NT2/D1 (cell line): ENCODE data around the gene AK9.
A peak's percentile ranks its signal among the peaks of the same experiment; 100 is the strongest.
"Not testable (repeated sequence)": the region's sequence is repeated elsewhere in the genome, so short reads cannot be mapped to it uniquely, and the experiment has no call there.

ENCODE experiments used
- DNase-seq: peaks from one replicate; pipeline ENCODE4 v3.0.0-alpha.2; 2011; ENCODE audit warnings: low read depth, low spot score
- H3K27me3 ChIP-seq: 2 replicates; pipeline ENCODE4 v1.6.0; 2011; ENCODE audit warnings: mild to moderate bottlenecking; ENCODE audit not compliant: insufficient read length, insufficient read depth
- H3K36me3 ChIP-seq: 2 replicates; pipeline ENCODE4 v1.6.1; 2011; ENCODE audit warnings: mild to moderate bottlenecking, low read length, mixed read lengths; ENCODE audit not compliant: insufficient read depth, insufficient read length
- H3K4me1 ChIP-seq: 2 replicates; pipeline ENCODE4 v1.5.1; 2011; ENCODE audit not compliant: insufficient read depth, insufficient read length
- H3K4me3 ChIP-seq: 2 replicates; pipeline ENCODE4 v1.5.1; 2011; ENCODE audit warnings: low read depth; ENCODE audit not compliant: insufficient read length
- H3K9ac ChIP-seq: 2 replicates; pipeline ENCODE4 v1.6.0; 2011; ENCODE audit warnings: low read depth; ENCODE audit not compliant: insufficient read length
- H3K9me3 ChIP-seq: 2 replicates; pipeline ENCODE4 v1.5.1; 2011; ENCODE audit warnings: mild to moderate bottlenecking, low read length; ENCODE audit not compliant: insufficient read depth
- SUZ12 ChIP-seq: IDR thresholded peaks from 2 replicates; pipeline ENCODE4 v1.6.1; 2011; ENCODE audit not compliant: insufficient read length, insufficient read depth; ENCODE audit errors: extremely low read depth
- YY1 ChIP-seq: IDR thresholded peaks from 2 replicates; pipeline ENCODE4 v1.6.1; 2011; ENCODE audit not compliant: insufficient read length, insufficient read depth
- ZNF274 ChIP-seq: IDR thresholded peaks from 2 replicates; pipeline ENCODE4 v1.6.1; 2011; ENCODE audit warnings: mild to moderate bottlenecking, low read depth, low read length

Gene AK9

GRCh38 chr6:109714166-109714565, 23.2 kb upstream of the AK9 start:
- DNase-seq = no peak
- Histone ChIP-seq H3K27me3 (no peaks in the 10 kb centered on the region), H3K9ac (no peak overlapping the region), H3K9me3 (no peaks in the 10 kb centered on the region), H3K4me3 (no peak overlapping the region), H3K36me3 (no peaks in the 10 kb centered on the region), H3K4me1 (no peaks in the 10 kb centered on the region)
- TF ChIP-seq YY1 (no peak), ZNF274 (no peak), SUZ12 (no peak)

- H3K27me3 ChIP-seq = no peaks in the 10 kb centered on the region
- no peaks in the 10 kb centered on the region for H3K36me3 ChIP-seq
- no peak for DNase-seq
- H3K9me3 ChIP-seq = no peaks in the 10 kb centered on the region
- no peak overlapping the region for H3K4me3 ChIP-seq
- no peak overlapping the region for H3K9ac ChIP-seq
- TF ChIP-seq YY1 (no peak), SUZ12 (no peak), ZNF274 (no peak)
- H3K4me1 ChIP-seq = no peaks in the 10 kb centered on the region
Observed at GRCh38 chr6:109713097-109713496, 22.1 kb upstream of the AK9 start.

GRCh38 chr6:109708099-109708498, 17.1 kb upstream of the AK9 start:
- H3K9me3 ChIP-seq, H3K9ac ChIP-seq, H3K4me1 ChIP-seq, DNase-seq, H3K4me3 ChIP-seq, H3K36me3 ChIP-seq, H3K27me3 ChIP-seq: not testable (repeated sequence)

- Histone ChIP-seq H3K9me3 (no peaks in the 10 kb centered on the region), H3K4me3 (no peak overlapping the region), H3K36me3 (no peaks in the 10 kb centered on the region), H3K27me3 (no peaks in the 10 kb centered on the region), H3K4me1 (no peaks in the 10 kb centered on the region), H3K9ac (no peak overlapping the region)
- no peak for TF ChIP-seq ZNF274
- DNase-seq = no peak
Observed at GRCh38 chr6:109706513-109706912, 15.5 kb upstream of the AK9 start.

GRCh38 chr6:109705258-109705657, 14.3 kb upstream of the AK9 start:
- peak; percentile 87 for DNase-seq
- Histone ChIP-seq H3K27me3 (no peaks in the 10 kb centered on the region), H3K9me3 (no peaks in the 10 kb centered on the region), H3K9ac (no peak overlapping the region), H3K36me3 (no peaks in the 10 kb centered on the region), H3K4me3 (no peak overlapping the region), H3K4me1 (no peaks in the 10 kb centered on the region)
- TF ChIP-seq ZNF274 = no peak
- TF ChIP-seq YY1 = no peak
- no peak for TF ChIP-seq SUZ12

- no peak for DNase-seq
- H3K4me1 ChIP-seq = no peaks in the 10 kb centered on the region
- TF ChIP-seq YY1 (no peak), ZNF274 (no peak), SUZ12 (no peak)
- H3K36me3 ChIP-seq = no peaks in the 10 kb centered on the region
- no peaks in the 10 kb centered on the region for H3K9me3 ChIP-seq
- no peaks in the 10 kb centered on the region for H3K27me3 ChIP-seq
- no peak overlapping the region for H3K4me3 ChIP-seq
- no peak overlapping the region for H3K9ac ChIP-seq
Observed at GRCh38 chr6:109702791-109703190, 11.8 kb upstream of the AK9 start.

GRCh38 chr6:109701774-109702173, 10.8 kb upstream of the AK9 start:
- TF ChIP-seq ZNF274 (no peak), SUZ12 (no peak)
- Histone ChIP-seq H3K4me1 (no peaks in the 10 kb centered on the region), H3K4me3 (no peak overlapping the region), H3K36me3 (no peaks in the 10 kb centered on the region), H3K9ac (no peak overlapping the region), H3K27me3 (no peaks in the 10 kb centered on the region), H3K9me3 (no peaks in the 10 kb centered on the region)
- no peak for DNase-seq

GRCh38 chr6:109701221-109701620, 10.2 kb upstream of the AK9 start:
- Histone ChIP-seq H3K4me1 (no peaks in the 10 kb centered on the region), H3K27me3 (no peaks in the 10 kb centered on the region), H3K9ac (no peak overlapping the region), H3K4me3 (no peak overlapping the region), H3K36me3 (no peaks in the 10 kb centered on the region), H3K9me3 (peaks cover 3% of the 10 kb centered on the region; the same call in 1 of the 2 replicates)
- TF ChIP-seq YY1 (no peak), ZNF274 (no peak), SUZ12 (no peak)
- DNase-seq = no peak
